ENCODE data around the gene SMOC1.
"Not testable (repeated sequence)": the region's sequence is repeated elsewhere in the genome, so short reads cannot be mapped to it uniquely, and the experiment has no call there.

SMOC1 gene

GRCh38 chr14:69900603-69901002 lies 21.4 kb downstream of the SMOC1 start:
- DNase-seq (ENCODE audit: low read depth in 2 of 2), result no peak

- no peak for DNase-seq (ENCODE audit: low read depth in 2 of 2)
These were observed 22.1 kb downstream of the SMOC1 start for GRCh38 chr14:69901113-69901951.

DNA sequence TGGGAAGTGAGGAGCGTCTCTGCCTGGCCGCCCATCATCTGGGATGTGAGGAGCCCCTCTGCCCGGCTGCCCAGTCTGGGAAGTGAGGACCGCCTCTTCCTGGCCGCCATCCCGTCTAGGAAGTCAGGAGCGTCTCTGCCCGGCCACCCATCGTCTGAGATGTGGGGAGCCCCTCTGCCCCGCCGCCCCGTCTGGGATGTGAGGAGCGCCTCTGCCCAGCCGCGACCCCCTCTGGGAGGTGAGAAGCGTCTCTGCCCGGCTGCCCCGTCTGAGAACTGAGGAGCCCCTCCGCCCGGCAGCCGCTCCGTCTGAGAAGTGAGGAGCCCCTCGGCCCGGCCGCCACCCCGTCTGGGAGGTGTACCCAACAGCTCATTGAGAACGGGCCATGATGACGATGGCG lies 23.8 kb downstream of the SMOC1 start:
- DNase-seq (ENCODE audit: low read depth in 2 of 2), result not testable (repeated sequence)

GRCh38 chr14:69904246-69904645 lies 25.0 kb downstream of the SMOC1 start:
- DNase-seq (ENCODE audit: low read depth in 2 of 2), result no peak

GRCh38 chr14:69906201-69906600 lies 27.0 kb downstream of the SMOC1 start:
- no peak for DNase-seq (ENCODE audit: low read depth in 2 of 2)

GRCh38 chr14:69909826-69910550 lies 30.8 kb downstream of the SMOC1 start:
- no peak for DNase-seq (ENCODE audit: low read depth in 2 of 2)

GRCh38 chr14:69910871-69911270 lies 31.7 kb downstream of the SMOC1 start:
- no peak for DNase-seq (ENCODE audit: low read depth in 2 of 2)

DNA sequence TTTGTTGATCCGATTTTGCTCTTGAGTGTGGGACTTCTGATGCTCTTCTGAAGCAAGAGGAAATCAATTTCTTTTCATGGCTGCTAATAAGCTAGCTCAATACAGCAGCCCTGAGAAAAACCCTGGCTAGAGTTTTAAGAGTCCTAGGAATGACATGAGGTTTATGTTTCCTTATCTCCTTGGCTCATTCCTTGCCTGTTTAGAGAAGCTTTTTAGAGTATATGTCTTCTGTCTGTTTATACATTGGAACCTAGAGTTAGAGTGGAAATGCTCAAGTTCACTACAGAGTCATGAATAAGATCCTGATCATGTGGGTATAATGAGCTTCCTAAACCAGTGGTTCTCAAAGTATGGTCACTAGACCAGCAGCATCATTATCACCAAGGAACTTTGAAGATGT lies 34.5 kb downstream of the SMOC1 start:
- no peak for DNase-seq (ENCODE audit: low read depth in 2 of 2)

GRCh38 chr14:69916396-69916795 lies 37.2 kb downstream of the SMOC1 start:
- DNase-seq (ENCODE audit: low read depth in 2 of 2), result no peak

DNA sequence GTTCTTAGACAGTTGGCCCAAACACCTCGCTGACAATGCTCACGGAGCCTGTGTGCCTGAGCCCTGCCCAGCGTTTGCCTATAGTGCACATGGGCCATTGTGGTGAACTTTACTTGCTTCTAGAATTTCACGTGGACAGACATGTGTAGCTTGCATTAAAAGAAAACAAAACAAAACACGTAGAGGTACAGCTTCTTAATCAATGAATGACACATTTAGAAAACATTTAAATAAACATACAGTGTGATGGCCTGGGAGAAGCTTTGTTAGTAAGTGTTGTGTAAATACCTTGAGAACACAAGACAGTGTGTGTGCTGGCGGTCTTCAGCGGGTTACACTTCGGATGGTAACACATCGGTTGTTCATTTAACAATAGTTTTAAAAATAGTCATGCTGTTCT lies 38.1 kb downstream of the SMOC1 start:
- no peak for DNase-seq (ENCODE audit: low read depth in 2 of 2)

- DNase-seq (ENCODE audit: low read depth in 2 of 2), result no peak
These were observed 40.6 kb downstream of the SMOC1 start for GRCh38 chr14:69919815-69920214.

GRCh38 chr14:69921052-69921451 lies 41.8 kb downstream of the SMOC1 start:
- DNase-seq (ENCODE audit: low read depth in 2 of 2), result no peak

GRCh38 chr14:69922198-69922597 lies 43.0 kb downstream of the SMOC1 start:
- no peak for DNase-seq (ENCODE audit: low read depth in 2 of 2)

DNA sequence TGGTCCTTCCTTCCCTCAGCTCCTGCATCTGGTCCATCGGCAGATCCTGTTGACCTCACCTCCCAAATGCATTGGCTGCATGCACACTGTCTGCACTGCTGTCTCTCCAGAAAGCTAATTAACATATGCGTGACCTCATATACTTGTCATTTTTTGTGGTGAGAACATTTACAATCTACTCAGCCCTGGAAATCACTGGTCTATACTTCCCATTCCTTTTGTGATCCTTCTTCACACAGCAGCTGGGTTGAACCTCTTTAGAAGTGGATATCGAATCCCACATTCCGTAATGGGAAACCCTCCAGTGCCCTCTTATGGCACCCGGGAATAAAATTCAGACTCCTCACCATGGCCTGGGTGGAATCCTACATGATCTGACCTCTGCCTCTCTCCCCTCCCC lies 45.0 kb downstream of the SMOC1 start:
- no peak for DNase-seq (ENCODE audit: low read depth in 2 of 2)

GRCh38 chr14:69928111-69928523 lies 48.9 kb downstream of the SMOC1 start:
- no peak for DNase-seq (ENCODE audit: low read depth in 2 of 2)

DNA sequence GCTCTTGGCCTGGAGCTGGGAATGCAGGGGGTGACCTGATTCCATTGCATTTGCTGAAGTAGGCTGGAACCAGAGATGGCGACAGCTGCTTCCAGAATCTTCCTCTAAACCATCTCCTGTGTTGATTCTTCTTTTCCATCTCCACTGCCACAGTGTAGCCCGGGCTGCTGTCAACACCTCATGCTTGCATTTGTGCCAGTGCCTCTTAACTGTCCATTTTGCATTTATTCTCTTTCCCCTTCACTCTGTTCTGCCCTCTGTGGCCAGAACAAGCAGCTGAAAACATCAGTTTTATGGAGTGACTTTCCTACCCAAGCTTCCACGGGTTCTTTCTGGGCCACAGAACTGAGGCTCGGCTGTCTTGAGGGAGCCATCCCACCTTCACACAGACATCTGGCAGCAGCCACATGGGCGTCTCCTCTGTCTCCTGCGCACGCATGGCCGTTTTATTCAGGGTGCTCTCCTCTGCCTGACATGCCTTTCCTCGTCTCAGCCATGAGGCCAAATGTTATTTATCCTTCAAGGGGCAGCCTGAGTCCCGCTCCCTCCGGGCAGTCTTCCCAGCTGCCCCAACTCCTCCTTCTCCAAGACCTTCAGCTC lies 51.7 kb downstream of the SMOC1 start:
- no peak for DNase-seq (ENCODE audit: low read depth in 2 of 2)

DNA sequence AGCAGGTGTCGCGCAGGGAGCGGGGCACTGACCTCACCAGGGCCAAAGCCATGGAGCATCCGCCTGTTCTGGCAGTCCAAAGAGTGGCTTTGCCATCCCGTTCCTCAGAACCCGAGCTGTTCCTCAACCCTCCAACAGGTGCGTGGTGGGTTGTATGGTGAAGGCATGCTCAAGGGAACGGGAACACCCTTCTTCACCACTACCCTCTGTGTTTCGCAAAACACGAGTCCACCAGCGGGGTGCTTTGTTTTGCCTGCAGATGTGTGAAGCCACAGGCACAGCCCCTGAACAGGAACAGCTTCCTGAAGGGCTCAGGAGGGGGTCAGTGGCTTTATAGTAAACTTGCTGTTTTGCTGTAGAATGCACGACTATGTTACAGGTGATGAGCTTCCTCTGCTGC lies 52.7 kb downstream of the SMOC1 start:
- DNase-seq (ENCODE audit: low read depth in 2 of 2), result no peak

DNA sequence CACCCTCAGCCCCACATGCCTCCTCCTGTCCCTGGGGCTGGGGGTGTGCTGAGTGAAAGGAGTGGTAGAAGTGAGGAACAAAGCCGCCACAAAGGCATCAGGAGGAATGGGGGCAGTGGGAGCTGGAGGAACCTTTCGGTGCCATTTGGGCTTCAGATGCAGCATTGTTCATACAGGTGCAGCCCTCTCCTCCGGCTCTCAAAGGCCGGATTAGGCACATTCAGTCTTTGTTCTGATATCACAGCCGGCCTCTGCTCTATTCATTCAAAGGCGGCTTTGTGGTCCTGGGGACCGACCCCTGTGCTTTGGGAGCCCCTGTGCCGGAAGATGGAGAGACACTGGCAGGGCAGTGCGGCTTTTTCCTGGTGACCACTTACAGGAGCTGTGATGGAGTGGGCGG lies 53.2 kb downstream of the SMOC1 start:
- no peak for DNase-seq (ENCODE audit: low read depth in 2 of 2)

- no peak for DNase-seq (ENCODE audit: low read depth in 2 of 2)
These were observed 54.5 kb downstream of the SMOC1 start for GRCh38 chr14:69933623-69934275.

DNA sequence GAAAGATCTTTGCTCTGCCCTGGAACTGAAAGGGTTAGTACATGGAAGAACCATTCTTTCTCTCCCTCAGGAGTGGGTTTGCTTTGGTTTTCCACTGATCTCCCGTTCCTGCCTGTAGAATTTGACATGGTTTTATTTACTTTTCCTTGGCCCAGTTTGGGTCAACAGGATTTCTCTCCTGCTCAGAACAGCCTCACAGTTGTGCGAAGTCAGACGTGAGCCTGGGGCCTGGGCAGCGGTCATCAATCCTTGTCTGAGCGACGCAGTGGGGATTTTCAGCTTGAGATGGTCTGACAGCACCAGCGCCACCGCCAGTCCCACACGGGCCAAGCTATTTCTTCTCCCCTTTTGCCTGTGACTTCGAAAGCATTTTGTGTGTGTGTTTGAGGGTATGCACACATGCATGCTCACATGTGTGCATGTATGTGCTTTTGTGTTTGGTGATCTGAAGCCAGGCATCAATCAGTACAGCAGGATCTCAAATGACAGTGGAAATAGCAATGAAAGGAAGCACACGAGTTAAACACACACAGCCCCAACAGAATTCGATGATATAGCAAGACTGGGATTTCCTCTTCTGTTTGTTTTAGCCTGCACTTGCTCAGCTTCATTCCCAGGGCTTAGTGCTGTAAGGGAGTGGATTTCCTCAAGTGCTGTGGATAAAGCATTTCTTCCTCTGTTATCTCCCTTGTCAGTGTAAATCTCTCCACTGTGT lies 58.3 kb downstream of the SMOC1 start:
- no peak for DNase-seq (ENCODE audit: low read depth in 2 of 2)

- no peak for DNase-seq (ENCODE audit: low read depth in 2 of 2)
These were observed 59.5 kb downstream of the SMOC1 start for GRCh38 chr14:69938751-69939150.
